Ovary (tissue), 9 donors: ENCODE data around the gene EBF4. TPM values are rescaled to one million over a fixed set of nuclear protein-coding genes. Genes with fewer than 3 reads are reported as not detected.

Experiments
- DNase-seq, 5 donors: peaks; one replicate each; pipeline ENCODE4 v3.0.0-alpha.2; 2019 to 2020
- H3K27ac ChIP-seq, 2 donors: fragments of 200-600 bp; one replicate each; pipeline versions ENCODE4 v1.5.1 to v1.8.0; 2019 to 2022
- H3K27me3 ChIP-seq: fragments of 200-600 bp; one replicate; pipeline ENCODE4 v1.8.0; 2022
- H3K36me3 ChIP-seq: fragments of 200-600 bp; sonication (generic); one replicate; pipeline ENCODE4 v1.5.1; 2019
- H3K4me1 ChIP-seq: one replicate; pipeline ENCODE4 v1.8.1; 2013; ENCODE audit warnings: mild to moderate bottlenecking, moderate library complexity; ENCODE audit not compliant: insufficient read depth
- H3K4me3 ChIP-seq: fragments of 200-600 bp; sonication (generic); one replicate; pipeline ENCODE4 v1.5.1; 2017
- H3K9me3 ChIP-seq, 2 donors: fragments of 200-600 bp in 1 of 2; sonication (generic) in 1 of 2; one replicate each; pipeline versions ENCODE4 v1.5.1 to v1.8.1; 2013 to 2019; ENCODE audit warnings: mild to moderate bottlenecking in 1 of 2, moderate library complexity in 1 of 2
- CTCF ChIP-seq, 3 donors: fragments of 450-650 bp in 2 of 3; fragments of 200-600 bp in 1 of 3; IDR thresholded peaks; one replicate each; pipeline versions ENCODE4 v1.5.1 to v1.8.0; 2016 to 2022; ENCODE audit warnings: antibody characterized with exemption in 3 of 3, mild to moderate bottlenecking in 1 of 3
- EP300 ChIP-seq: sonication (generic); formaldehyde crosslinking; IDR thresholded peaks from one replicate; pipeline ENCODE4 v1.6.1; 2017; ENCODE audit warnings: antibody characterized with exemption
- POLR2A ChIP-seq: fragments of 450-650 bp; IDR thresholded peaks from one replicate; pipeline ENCODE4 v1.6.1; 2017; ENCODE audit warnings: antibody characterized with exemption, mild to moderate bottlenecking, moderate library complexity
- WGBS, 3 donors: extraction: QIAGEN DNeasy Blood & Tissue Kit in 1 of 3; methylation state at CpG; one replicate each; pipeline versions ENCODE4 v1.1.5 to v1.1.7; 2013 to 2017; 5-methylcytosine and 5-hydroxymethylcytosine counted together
- intact Hi-C, 4 donors: fragments of 100-400 bp; cut with DNase I; formaldehyde crosslinking; loops; one replicate each; pipeline versions ENCODE4 v1.11.0 to v1.15.1; 2022 to 2023
- polyA plus RNA-seq, 2 donors: library from polyadenylated mRNA; stranded (reverse); fragments of 200-250 nt in 1 of 2; fragments of 350-450 nt in 1 of 2; fragmentation: Illumina TruSeq in 1 of 2; extraction: RNeasy Lipid Tissue Mini Kit (QIAGEN cat#74804) in 1 of 2; gene quantifications; one replicate each; pipeline ENCODE4 v1.2.3, GENCODE V29; 2013 to 2014
- total RNA-seq, 7 donors: library from RNA; depleted of rRNA in 2 of 7; stranded (reverse); fragments of >200 nt in 2 of 7; fragmentation: NEBNext Ultra II Directional in 3 of 7; extraction: Animal tissue kit (Norgen Biotek cat#: 25700) in 3 of 7; gene quantifications; one replicate each; pipeline versions ENCODE4 v1.1.0 to v1.2.4, GENCODE V29; 2016 to 2023
- donor health status: DM: no; HTN: no; CAD: no; lungs with moderate emphysema.
- donor health status: DM: no; HTN: no; CAD: no.
- donor health status: Bipolar disorder and iron deficiency.
- donor health status: DM: yes; HTN: yes; CAD: no.
- donor health status: DM: no; HTN: no; CAD: no.
- donor health status: DM: yes; HTN: yes; CAD: no.

EBF4 gene
- total and polyA plus RNA-seq, 9 donors = 9.4 to 67.7 (median 36.2) TPM

- no peak for DNase-seq
Observed at GRCh38 chr20:2691127-2691526, 1.5 kb upstream of the EBF4 start.

GRCh38 chr20:2691663-2692035 lies 931 bp upstream of the EBF4 start:
- DNase-seq = peak; percentile 22 to 52 (median 45)
- intact Hi-C loops = loop anchor here in 2 of 4 donors (5.0 to 10.0 kb wide), 4 partner anchors 39 to 163 kb away; partner anchors contain the start of genes NOP56 (in 1 of the 2), PCED1A (in 1 of the 2) and VPS16 (in 1 of the 2)
- peak overlapping the region; percentile 64 for H3K4me3 ChIP-seq
- 57 to 65% (median 60%) methylated on average over 10 of the region's 10 CpGs for WGBS, 3 donors
- no peaks in the 10 kb centered on the region for H3K9me3 ChIP-seq
- no peaks in the 10 kb centered on the region for H3K36me3 ChIP-seq
- H3K27me3 ChIP-seq = no peaks in the 10 kb centered on the region
- H3K27ac ChIP-seq = peak overlapping the region; percentile 100
- TF ChIP-seq EP300 = no peak
- no peak for TF ChIP-seq POLR2A
- no peak for TF ChIP-seq CTCF (IDR thresholded peaks at IDR 0.05)
- H3K4me1 ChIP-seq = no peaks in the 10 kb centered on the region

More at GRCh38 chr20:2691127-2691526, 1.5 kb upstream of the EBF4 start:
- peak overlapping the region; percentile 100 for H3K27ac ChIP-seq
- H3K27me3 ChIP-seq = no peaks in the 10 kb centered on the region
- H3K4me3 ChIP-seq = no peak overlapping the region
- intact Hi-C loops = loop anchor here in 2 of 4 donors (5.0 to 10.0 kb wide), 4 partner anchors 39 to 164 kb away; partner anchors contain the start of genes NOP56 (in 1 of the 2), PCED1A (in 1 of the 2) and VPS16 (in 1 of the 2)
- no peak for TF ChIP-seq EP300
- TF ChIP-seq POLR2A = no peak
- no peak for TF ChIP-seq CTCF (IDR thresholded peaks at IDR 0.05)
- no peaks in the 10 kb centered on the region for H3K36me3 ChIP-seq
- H3K9me3 ChIP-seq = no peaks in the 10 kb centered on the region
- 79 to 83% (median 81%) methylated on average over 8 of the region's 8 CpGs for WGBS, 3 donors
- H3K4me1 ChIP-seq = no peaks in the 10 kb centered on the region

- H3K27ac ChIP-seq = peak overlapping the region; percentile 62 to 64
- 0 to 1% methylated on average over 12 to 61 of the region's 64 CpGs; no CpG with 5 or more reads in 1 of the 3 donors for WGBS, 3 donors
- intact Hi-C loops = loop anchor here in 2 of 4 donors (5.0 to 10.0 kb wide), 4 partner anchors 41 to 162 kb away; partner anchors contain the start of genes NOP56 (in 1 of the 2), PCED1A (in 1 of the 2) and VPS16 (in 1 of the 2)
Observed at GRCh38 chr20:2692886-2693285, 306 bp downstream of the EBF4 start.

More at GRCh38 chr20:2692886-2693285, 306 bp downstream of the EBF4 start:
- no peaks in the 10 kb centered on the region for H3K36me3 ChIP-seq
- no peak for TF ChIP-seq POLR2A
- TF ChIP-seq CTCF (IDR thresholded peaks at IDR 0.05) = no peak
- no peak for TF ChIP-seq EP300
- H3K9me3 ChIP-seq = no peaks in the 10 kb centered on the region
- H3K4me1 ChIP-seq = no peaks in the 10 kb centered on the region
- H3K4me3 ChIP-seq = peak overlapping the region; percentile 64
- no peaks in the 10 kb centered on the region for H3K27me3 ChIP-seq
- no peak for DNase-seq
